Lung (tissue), 13 donors: ENCODE data around the gene HSPD1. TPM values are rescaled to one million over a fixed set of nuclear protein-coding genes. Genes with fewer than 3 reads are reported as not detected.

Source experiments
- ATAC-seq: fragments of 200-7000 bp; cut with Tn5 transposase; one replicate; pipeline ENCODE4 v1.9.1; 2020; ENCODE audit warnings: moderate number of reproducible peaks; ENCODE audit not compliant: insufficient read depth, low FRiP score
- DNase-seq, 3 donors: peaks; one replicate each; pipeline ENCODE4 v3.0.0-alpha.2; 2013 to 2017
- H3K27ac ChIP-seq, 2 donors: one replicate each; pipeline ENCODE4 v1.5.1; 2013; ENCODE audit warnings: mild to moderate bottlenecking in 2 of 2, moderate library complexity in 2 of 2, control low read depth in 1 of 2, inconsistent platforms in 1 of 2, low read depth in 1 of 2, low read length in 1 of 2
- H3K27me3 ChIP-seq, 3 donors: one replicate each; pipeline ENCODE4 v1.5.1; 2013; ENCODE audit warnings: low read length in 2 of 3; ENCODE audit not compliant: control insufficient read depth in 3 of 3, insufficient read depth in 3 of 3
- H3K36me3 ChIP-seq, 4 donors: one replicate each; pipeline ENCODE4 v1.5.1; 2013; ENCODE audit warnings: low read length in 4 of 4, mild to moderate bottlenecking in 1 of 4, moderate library complexity in 1 of 4; ENCODE audit not compliant: control insufficient read depth in 4 of 4, insufficient read depth in 4 of 4
- H3K4me1 ChIP-seq, 5 donors: one replicate each; pipeline ENCODE4 v1.5.1; 2013; ENCODE audit warnings: low read length in 5 of 5, mild to moderate bottlenecking in 2 of 5, moderate library complexity in 1 of 5; ENCODE audit not compliant: control insufficient read depth in 5 of 5, insufficient read depth in 5 of 5
- H3K4me3 ChIP-seq: one replicate; pipeline ENCODE4 v1.5.1; 2013; ENCODE audit warnings: mild to moderate bottlenecking, control low read depth, moderate library complexity
- H3K9ac ChIP-seq, 2 donors: one replicate each; pipeline ENCODE4 v1.5.1; 2013; ENCODE audit warnings: low read length in 2 of 2, control low read depth in 1 of 2; ENCODE audit not compliant: insufficient read depth in 1 of 2
- H3K9me3 ChIP-seq, 4 donors: one replicate each; pipeline ENCODE4 v1.5.1; 2013; ENCODE audit warnings: low read length in 3 of 4, mild to moderate bottlenecking in 1 of 4, moderate library complexity in 1 of 4; ENCODE audit not compliant: control insufficient read depth in 4 of 4, insufficient read depth in 3 of 4
- WGBS, 2 donors: extraction: QIAGEN DNeasy Blood & Tissue Kit; methylation state at CpG; one replicate each; pipeline ENCODE4 v1.1.7; 2013; 5-methylcytosine and 5-hydroxymethylcytosine counted together
- polyA plus RNA-seq, 2 donors: library from polyadenylated mRNA; stranded (reverse); fragments of 200-250 nt; gene quantifications; one replicate each; pipeline ENCODE4 v1.2.1, GENCODE V29; 2013
- small RNA-seq: library from RNA; depleted of rRNA; stranded (forward); fragments of <200 nt; gene quantifications from one replicate; pipeline ENCODE3, GENCODE V24; 2014; ENCODE audit warnings: low replicate concordance
- total RNA-seq, 2 donors: library from RNA; depleted of rRNA in 1 of 2; stranded (reverse); fragments of >200 nt in 1 of 2; gene quantifications; one replicate each; pipeline ENCODE4 v1.2.1, GENCODE V29; 2014 to 2021
- TF ChIP-seq, protein P1 (sequence below): IDR thresholded peaks from 2 replicates; pipeline ENCODE4 v1.5.1; 2012; ENCODE audit warnings: mild to moderate bottlenecking; ENCODE audit errors: control extremely low read depth, extremely low read depth
- donor health status: control.
- donor health status: control.
- donor health status: Bipolar disorder and iron deficiency.
- donor health status: healthy.
- donor health status: DM: yes; HTN: yes; CAD: no.

The HSPD1 gene
- total and polyA plus RNA-seq, 4 donors, result 154 to 416 (median 189) TPM

- Histone ChIP-seq H3K36me3 (peaks cover 0 to 7% (median 0%) of the 10 kb centered on the region in 4 donors), H3K4me1 (peaks cover 4 to 16% (median 8%) of the 10 kb centered on the region in 5 donors), H3K27me3 (no peaks in the 10 kb centered on the region), H3K27ac (no peak overlapping the region), H3K9ac (no peak overlapping the region), H3K9me3 (no peaks in the 10 kb centered on the region), H3K4me3 (no peak overlapping the region)
- TF ChIP-seq, protein P1, sequence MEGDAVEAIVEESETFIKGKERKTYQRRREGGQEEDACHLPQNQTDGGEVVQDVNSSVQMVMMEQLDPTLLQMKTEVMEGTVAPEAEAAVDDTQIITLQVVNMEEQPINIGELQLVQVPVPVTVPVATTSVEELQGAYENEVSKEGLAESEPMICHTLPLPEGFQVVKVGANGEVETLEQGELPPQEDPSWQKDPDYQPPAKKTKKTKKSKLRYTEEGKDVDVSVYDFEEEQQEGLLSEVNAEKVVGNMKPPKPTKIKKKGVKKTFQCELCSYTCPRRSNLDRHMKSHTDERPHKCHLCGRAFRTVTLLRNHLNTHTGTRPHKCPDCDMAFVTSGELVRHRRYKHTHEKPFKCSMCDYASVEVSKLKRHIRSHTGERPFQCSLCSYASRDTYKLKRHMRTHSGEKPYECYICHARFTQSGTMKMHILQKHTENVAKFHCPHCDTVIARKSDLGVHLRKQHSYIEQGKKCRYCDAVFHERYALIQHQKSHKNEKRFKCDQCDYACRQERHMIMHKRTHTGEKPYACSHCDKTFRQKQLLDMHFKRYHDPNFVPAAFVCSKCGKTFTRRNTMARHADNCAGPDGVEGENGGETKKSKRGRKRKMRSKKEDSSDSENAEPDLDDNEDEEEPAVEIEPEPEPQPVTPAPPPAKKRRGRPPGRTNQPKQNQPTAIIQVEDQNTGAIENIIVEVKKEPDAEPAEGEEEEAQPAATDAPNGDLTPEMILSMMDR, result no peak
- WGBS, 2 donors, result 98 to 99% methylated on average over 2 of the region's 2 CpGs
- no peak for ATAC-seq
- no peak for DNase-seq
Observed at GRCh38 chr2:197437380-197437779, 62.3 kb downstream of the HSPD1 start.

Small RNA genes within 50 kb of the gene (small RNA-seq; reads per million reads assigned to genes)
- gene AC020550.1 (not detected), gene RNU6-1029P (not detected)

Other genes with a start within 250 kb of the HSPD1 start
- 10 to 100 TPM; 32.4 to 73.8 TPM for gene ANKRD44, start 189.1 kb downstream of the HSPD1 start, total RNA-seq
- 1 to 10 TPM; 7.1 to 8.1 TPM for gene ANKRD44, start 189.1 kb downstream of the HSPD1 start, polyA plus RNA-seq
- 100 to 1,000 TPM; 189 to 432 TPM for gene SF3B1, start 64.8 kb downstream of the HSPD1 start, total RNA-seq
- 100 to 1,000 TPM; 126 to 275 TPM for gene SF3B1, start 64.8 kb downstream of the HSPD1 start, polyA plus RNA-seq
- gene COQ10B, start 46.3 kb downstream of the HSPD1 start, total RNA-seq, result 10 to 100 TPM; 18.3 to 26.8 TPM
- gene COQ10B, start 46.3 kb downstream of the HSPD1 start, polyA plus RNA-seq, result 10 to 100 TPM; 13.3 to 23.5 TPM
- gene HSPE1, start 539 bp upstream of the HSPD1 start, total RNA-seq, result 100 to 1,000 TPM in 1 of 2 donors, 10 to 100 TPM in 1; 64.6 to 154 TPM
- gene HSPE1, start 539 bp upstream of the HSPD1 start, polyA plus RNA-seq, result 100 to 1,000 TPM; 150 to 332 TPM
- 10 to 100 TPM; 18.9 to 48.1 TPM for gene MOB4, start 16.2 kb upstream of the HSPD1 start, total RNA-seq
- gene MOB4, start 16.2 kb upstream of the HSPD1 start, polyA plus RNA-seq, result 10 to 100 TPM; 23.8 to 28.2 TPM
- 10 to 100 TPM in 1 of 2 donors, 1 to 10 TPM in 1; 3.2 to 22.6 TPM for gene RFTN2, start 175.7 kb upstream of the HSPD1 start, total RNA-seq
- under 1 TPM; 0.40 to 0.83 TPM for gene RFTN2, start 175.7 kb upstream of the HSPD1 start, polyA plus RNA-seq
- gene MARS2, start 205.5 kb upstream of the HSPD1 start, total RNA-seq, result 1 to 10 TPM; 6.1 to 7.2 TPM
- gene MARS2, start 205.5 kb upstream of the HSPD1 start, polyA plus RNA-seq, result 1 to 10 TPM; 1.9 to 5.2 TPM